GM19455 (cell line): ENCODE results near the gene UBE2O.

Experiments used
- ATAC-seq: cut with Tn5 transposase; IDR thresholded peaks from one replicate; pipeline ENCODE4 v1.9.1; 2021; ENCODE audit not compliant: unreplicated experiment

The UBE2O gene

DNA sequence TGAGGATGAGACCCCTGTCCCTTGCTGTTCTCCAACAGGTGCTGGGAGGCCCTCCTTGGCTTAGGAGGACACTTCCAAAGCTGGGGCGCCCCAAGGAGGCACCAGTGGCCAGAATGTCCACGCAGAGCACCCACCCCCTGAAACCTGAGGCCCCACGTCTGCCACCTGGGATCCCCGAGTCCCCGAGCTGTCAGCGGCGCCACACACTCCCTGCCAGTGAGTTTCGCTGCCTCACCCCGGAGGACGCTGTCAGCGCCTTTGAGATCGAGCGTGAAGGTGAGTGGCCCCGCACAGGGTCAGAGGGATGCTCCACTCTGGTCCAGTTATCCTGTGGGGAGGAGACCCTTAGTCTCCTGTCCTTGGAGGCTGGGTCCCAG is 15.7 kb upstream of the UBE2O start:
- ATAC-seq, result no peak

DNA sequence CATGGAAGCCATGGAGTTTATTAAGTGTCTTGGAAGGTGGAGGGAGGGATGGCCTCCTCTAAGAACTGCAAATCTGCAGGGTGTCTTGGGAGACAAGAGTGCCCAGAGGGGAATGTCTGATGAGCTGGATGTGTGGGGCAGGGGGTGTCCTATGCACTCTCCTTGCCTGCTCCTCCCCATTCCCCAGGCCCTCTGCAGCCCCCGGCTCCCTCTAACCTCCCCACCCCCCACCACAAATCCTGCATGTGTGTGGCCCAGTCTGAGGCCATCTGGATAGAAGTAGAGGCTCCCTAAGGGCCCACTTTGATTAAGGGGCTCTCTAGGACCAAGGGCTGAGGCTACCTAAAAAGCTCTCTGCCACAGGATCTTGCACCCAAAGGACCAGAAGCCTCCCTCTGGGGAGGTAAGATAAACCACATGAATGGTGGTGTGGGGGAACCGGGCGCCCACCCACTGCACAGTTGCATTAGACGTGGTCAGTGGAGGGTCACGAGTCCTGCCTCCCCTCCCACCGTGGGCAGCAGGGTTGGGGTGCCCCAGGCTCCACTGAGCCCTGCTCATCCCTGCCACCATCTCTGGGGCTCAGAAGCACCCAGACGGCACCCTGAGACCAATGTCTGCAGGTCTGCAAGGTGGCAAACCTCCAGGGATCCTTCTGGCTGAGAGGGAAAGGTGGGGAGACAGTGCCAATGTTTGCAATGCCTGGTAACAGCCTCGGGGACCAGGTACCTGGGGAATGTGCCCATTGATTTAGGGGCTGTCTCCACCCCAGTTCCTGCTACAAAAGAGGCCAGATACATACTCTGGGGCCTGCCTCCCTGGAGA is 15.1 kb upstream of the UBE2O start:
- no peak for ATAC-seq

DNA sequence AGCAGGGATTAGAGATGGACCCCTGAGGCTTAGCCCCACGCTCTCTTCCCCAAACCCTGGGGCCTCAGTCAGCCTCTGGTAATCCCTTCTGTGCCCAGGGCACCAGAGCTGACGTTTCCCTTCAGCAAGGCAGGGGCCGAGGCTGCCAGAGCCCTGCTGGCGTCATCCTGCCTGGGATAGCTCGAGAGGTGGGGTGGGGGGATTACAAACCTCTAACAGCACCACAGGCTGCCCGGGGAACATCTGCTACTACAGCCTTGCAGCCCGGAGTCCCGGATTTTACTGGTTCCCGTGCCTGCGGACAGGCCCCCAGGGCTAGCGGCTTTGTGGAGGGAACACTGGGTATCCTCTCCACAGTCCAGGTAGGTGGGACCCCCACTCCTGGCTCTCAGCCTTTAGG is 14.4 kb upstream of the UBE2O start, which contains the start of gene AANAT:
AANAT (plus strand) TSS at position 238 of the 400 bp plus-strand sequence. CDS start 1,144 bp downstream, outside the sequence.
- ATAC-seq, result no peak

DNA sequence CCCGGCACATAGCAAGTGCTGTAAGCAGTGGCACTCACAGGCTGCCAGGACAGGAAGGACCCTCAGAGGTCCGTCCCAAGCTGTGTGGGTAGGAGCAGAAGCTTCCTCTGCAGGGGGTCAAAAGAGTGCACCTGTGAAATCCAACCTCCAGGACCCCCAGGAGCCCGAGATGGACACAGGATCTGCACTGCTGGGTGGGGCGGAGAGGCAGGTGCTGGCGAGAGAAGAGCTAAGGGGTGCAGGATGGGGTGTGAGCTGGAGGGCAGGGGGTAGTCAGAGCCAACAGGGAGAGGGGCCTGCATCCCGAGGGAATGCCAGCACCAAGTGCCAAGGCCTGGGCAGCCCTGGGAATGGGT is 13.8 kb upstream of the UBE2O start:
- no peak for ATAC-seq

DNA sequence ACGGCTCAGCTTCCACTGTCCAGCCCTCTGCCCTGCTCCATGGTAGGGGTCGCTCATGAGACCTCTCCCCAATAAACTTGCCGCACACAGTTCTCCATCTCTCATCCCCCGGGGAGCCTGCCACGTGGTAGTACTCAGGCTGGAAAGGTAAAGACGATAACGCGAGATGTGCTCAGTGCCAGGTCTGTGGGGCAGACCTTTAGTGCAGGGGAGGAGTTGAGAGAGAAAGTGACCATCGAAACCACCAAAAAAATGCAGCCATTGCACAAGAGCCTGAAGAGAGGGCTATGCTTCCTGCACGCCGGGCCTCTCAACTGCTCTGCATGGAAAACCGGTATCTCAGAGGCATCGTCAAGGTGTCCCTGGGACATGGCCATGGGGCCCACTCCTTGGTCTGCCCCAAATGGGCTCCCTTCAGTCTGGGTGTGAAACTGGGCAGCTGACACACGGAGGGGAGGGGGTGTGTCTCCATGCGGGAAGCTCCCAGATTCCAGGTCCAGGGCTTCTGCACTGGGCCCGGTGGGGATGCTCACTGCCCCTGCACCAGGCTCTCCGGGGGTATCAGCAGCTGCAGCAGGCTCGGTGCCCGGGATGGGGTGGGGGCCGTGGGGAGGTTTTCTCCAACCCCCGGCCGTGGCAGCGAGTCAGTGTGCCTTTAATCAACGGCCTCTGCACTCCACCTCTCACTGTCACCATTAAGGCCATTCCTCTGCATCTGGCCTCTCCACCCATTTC is 9.8 kb upstream of the UBE2O start:
- ATAC-seq, result no peak

DNA sequence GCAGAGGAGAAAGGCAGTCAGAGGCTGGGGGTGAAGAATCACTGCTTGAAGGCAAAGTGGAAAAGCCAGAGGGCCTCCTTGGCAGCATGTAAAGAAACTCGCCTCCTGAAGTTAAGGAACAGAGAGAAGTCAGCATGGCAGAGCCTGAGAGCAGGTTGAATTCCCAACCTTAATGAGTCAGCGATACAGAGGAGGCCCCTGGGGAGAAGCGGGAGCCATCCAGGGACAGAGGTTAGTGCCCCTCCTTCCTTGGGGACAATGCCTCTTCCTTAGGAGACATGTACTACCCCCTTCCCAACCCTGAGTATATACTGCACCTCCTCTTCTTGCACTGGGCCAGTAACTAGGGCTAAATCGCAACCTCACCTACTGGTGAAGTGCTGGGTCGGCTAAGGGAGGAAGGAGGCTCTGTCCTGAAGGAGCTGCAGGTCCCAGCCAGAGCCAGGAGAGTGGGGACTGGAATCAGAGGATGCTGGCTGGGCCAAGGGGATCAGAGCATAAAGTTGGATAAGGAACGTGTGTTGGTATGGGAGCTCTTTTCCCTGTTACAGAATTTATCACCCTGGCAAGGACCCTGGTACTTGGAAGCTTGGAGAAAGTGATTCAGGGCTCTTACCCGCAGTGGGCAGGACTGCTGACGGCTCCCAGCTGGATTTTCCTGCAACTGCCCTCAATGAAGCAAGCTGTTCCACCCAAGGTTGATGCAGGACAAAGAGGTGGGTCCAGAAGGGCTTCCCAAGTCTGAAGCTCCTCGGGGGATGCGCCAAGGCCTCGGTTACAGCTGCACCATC is 9.0 kb upstream of the UBE2O start:
- ATAC-seq, result no peak

DNA sequence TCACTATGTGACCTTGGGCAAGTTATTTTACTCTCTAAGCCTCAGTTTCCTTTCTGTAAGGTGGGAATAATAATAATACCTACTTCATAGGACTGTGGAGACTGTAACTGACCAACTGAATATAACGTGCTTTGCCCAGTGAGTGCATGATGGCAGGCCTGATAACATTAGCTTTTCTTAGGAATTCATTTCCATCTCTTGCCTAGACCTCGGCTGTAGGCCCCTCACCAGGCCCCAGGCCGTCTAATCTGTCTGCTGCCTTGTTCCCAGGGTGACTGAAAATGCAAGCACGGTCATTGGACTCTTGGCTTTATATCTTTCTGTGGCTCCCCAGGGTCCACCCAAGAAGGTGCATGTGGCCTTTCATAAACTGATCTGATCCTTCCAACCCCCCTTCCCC is 6.7 kb upstream of the UBE2O start:
- no peak for ATAC-seq

DNA sequence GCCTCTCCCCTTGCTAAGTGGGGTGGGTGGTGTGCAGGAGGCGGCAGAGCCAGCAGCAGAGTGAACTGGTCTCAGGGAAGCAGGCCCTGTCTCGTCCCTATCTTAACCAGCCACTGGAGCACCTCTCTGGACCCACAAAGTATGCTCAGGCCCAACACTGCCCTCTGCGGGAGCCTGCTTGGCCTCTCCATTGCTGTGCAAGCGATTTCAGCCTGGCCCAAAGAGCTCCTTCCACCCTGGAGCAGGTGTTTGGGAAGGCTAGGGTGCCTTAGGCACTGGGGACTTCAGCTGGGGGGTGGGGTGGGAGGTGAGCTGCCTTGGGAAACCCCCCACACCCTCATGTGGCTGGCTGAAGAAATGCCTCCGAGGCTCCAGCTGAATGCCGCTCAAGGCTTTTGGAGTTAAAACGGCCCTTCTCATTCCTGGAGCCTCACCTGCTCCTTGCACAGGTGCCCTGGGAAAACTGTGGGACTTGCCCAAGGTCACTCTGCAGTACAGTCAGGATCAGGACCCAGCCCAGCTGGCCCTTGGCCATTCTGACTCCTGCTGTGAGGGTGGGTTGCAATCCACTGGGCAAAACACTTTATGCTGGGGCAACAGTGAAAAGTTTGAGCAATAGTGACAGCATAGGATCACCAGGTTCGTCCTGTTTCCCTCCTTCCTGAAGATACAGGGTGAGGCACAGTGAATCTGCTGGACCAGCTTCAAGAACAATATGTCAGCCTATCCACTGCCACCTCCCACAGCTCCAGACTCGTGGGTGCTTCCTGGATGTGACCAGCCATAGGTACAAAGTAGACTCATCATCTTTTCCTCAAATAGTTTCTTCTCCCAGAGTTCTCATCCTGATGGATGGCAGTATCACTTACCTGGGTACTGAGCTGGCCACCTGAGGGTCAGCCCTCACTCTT is 5.9 kb upstream of the UBE2O start:
- no peak for ATAC-seq

DNA sequence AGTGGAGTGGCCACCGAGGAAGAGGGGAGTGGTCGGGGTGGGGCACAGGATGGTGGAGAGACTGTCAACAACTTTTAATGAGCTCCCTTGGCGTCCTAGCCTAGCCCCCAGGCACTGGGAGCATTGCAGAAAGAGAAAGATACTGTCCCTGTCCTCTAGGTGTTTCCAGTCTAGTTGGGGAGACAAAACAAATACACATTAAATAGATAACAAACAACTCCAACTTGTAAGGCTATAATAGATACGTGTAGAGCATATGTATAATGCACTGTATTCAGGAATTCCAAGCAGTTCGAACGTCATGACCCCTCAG is 435 bp upstream of the UBE2O start:
- ATAC-seq, result no peak

DNA sequence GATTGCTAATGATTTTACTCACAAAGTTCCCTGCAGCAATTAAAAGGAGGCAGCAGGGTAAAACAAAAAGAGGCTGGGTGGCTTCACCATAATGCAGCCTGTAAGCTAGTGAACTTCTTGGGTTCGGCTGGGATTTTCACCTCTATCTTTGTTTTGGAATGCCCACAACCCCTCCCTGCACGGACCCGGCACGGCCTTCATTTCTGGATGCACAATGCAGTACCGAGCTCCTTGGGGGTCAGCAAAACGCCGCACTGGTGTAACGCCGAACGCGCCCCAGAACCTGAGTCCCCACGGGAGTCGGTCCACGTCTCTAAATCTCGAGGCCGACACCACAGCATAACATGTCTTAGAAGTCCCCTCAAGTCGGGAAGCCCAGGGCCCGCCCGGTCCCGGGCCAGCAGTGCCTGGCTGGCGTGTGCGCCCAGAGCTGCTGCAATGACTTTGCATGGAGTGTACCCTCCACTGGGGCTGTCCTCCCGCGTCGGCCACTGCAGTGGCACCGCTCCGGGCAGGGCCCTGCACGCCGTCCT is 759 bp downstream of the UBE2O start:
- no peak for ATAC-seq

DNA sequence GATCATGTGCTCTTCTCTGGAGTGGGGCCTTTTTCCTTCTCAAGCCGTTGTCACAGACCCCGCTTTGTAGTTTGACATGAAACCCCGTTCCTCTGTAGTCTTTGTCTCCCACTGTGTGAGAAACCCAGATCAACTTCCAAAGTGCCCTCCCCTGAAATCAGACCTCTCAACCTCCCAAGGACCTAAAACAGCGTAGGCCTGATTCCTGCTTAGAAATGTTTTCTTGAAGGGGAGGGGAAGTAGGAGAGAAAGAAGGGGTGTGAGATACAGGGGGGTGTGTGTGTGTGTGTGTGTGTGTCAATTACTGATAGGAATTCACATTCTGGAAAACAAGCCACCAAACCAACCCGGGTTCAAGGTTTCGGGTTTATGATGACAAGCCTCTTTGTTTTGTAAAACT is 1.4 kb downstream of the UBE2O start:
- no peak for ATAC-seq

DNA sequence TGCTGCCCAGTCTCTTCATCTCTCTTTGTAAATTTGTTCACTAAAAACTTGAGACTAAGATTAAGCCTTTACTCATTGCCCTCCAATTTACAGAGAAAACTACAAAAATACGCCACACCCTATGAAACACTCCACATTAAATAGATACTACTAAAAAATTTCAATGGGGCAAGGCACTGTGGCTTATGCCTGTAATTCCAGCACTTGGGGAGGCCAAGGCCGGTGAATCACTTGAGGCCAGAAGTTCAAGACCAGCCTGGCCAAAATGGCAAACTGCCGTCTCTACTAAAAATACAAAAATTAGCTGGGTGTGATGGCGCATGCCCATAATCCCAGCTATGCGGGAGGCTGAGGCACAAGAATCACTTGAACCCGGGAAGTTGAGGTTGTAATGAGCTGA is 3.8 kb downstream of the UBE2O start:
- no peak for ATAC-seq

DNA sequence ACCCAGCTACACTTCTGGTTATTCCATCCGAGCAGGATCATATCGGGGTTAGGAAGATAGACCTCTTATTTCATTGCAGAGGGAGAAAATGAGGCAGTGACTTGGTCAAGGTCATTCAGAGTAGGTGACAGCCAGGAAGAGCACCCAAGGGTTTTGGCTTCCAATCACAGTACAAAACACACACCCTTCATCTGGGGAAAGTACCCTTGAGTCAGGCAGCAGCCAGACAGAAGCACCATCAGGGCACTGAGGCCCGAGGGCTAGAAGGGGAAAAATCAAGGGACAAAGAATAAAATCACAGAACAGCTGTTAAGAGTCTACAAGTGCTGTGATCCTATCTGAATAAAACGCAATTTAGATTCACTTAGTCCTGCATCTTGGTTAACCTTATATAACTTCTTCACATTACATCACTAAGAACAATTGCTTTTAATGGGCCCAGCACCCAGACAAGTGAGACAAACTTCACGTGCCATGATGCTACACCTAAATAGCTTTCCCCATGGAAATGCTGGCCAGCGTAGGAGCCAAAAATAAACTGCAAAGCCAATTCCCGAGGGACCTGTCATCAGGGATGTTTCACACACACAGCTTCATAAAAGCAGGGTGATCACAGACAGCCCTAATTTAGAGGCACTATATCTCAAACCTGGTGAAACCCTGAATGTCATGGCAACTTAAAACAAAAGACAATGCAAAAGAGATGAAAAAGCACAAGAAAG is 4.9 kb downstream of the UBE2O start:
- ATAC-seq, result no peak

DNA sequence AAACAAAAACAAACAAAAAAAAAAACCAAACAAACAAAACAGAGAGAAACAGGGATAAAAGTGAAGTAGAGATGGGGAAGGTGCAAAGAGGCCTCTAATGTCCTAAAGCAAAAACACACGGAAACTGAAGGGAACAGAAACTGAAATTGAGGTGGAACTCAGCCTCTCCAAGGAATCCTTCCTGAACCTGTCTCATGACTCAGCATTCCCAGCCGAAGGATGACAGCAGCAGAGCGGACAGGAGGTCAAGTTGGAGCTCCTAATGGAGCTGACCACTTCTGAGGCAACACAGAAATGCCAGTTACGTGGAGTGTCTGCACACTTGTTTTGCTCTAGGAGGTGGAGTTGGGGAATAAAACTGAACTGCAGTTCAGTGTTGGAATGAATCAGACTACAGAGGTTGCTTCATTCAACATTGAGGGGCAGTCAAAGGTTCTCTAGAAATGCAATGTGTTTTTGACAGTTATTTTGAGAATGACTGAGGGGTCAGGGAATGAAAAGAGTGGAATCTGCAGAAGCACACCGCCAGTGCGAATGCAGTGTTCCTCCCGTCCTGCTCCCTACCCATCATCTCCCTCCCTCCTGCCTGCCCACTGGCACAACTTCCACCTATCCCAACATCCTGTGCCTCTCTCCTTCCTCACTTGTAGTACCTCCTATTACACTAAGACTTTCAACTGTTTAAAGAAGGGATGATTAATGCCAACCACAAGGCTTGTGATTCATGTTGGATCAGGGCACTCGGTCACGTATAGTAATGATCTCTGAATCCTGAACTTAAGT is 6.3 kb downstream of the UBE2O start:
- ATAC-seq, result no peak

DNA sequence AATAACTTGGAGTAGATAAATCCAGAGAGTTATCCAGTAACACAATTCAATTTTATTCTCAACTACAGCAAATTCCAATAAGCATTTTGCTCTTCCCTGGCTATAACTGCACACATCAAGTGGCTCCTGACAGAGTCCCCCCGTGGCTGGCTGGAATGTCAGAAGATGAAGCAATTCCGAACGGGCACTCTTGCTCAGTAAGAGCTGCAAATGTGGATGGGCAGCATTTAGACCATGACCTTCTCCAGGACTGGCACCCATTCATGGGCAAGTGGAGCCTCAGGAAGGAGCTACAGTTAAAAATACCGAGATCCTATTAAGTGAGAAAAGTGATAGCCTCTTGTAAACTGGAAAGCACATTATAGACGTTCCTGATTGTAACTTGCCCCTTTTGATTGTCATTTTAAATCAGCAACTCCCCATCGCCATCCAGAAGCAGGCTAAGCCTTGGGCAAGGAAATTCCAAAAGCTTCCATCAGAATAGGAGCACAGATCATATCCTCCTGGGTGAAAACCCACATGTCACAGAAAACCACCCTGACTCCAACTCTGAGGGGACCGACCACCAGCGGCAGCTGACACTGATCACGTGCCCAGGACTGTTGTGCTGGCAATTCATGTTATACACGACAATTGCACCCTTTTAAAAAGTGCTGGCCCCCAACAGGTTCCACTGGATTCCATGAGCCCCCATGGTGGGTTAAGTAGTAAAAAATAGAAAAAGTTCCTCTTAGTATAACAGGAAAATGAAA is 7.1 kb downstream of the UBE2O start:
- no peak for ATAC-seq

DNA sequence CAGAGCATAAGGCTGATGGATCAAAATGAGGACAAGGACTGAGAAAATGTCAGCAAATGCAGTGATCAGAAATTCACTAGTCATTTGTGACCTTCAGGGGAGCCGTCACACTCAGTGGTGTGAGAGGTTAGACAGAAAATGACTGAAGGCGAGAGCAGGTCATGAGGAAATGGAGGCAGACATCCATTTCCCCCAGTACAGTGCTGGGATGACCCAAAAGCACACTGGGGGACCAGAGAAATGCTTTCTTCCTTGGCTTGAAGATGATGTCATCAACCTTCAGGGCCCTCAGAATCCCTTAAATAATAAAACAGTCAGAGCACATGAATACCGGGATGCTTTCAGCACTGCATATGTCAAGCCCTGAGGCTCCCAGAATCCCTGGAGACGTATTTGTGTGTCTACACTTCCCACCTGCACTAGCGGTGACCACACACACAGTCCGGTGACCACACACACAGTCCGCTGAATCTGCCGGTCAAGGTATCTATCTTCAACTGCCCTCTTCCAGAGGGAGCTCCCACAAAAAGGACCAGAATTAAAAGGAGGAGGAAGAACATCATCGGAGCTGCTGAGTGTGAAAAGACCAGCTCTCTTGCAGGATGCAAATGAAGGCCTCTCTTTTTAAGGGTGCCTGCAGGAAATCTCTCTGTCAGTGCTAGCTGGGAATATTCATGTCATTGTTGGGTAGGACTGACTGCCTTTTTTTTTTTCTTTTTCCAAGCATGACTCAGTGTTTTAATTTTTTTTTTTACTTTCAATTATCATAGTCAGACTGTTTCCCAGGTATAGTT is 8.2 kb downstream of the UBE2O start:
- ATAC-seq, result no peak
